ENCODE results near the gene CFAP299. TPM values are rescaled to one million over a fixed set of nuclear protein-coding genes. Genes with fewer than 3 reads are reported as not detected.

Gene CFAP299
- total RNA-seq, 2 experiments from 2014 or later: 0.63 to 3.7 TPM

DNA sequence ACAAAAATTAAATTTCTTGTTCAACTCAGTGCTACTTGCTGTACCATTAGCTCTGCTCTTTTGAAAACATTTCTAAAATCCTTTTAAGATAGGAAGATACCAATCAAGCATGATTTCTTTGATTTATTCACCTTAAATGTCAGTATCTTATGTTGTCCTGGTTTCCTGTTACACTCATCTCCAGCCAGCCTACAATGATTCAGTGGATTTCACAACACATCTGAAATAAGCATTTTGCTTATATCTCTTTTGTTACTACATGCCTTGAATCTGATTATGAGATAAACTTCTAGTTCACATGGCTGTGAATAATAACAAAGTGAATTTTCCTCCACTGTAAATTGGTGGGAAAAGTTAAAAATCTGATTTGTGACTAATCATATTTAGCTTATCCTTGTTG is 582.5 kb downstream of the CFAP299 start:
- ChIA-PET POLR2A (interaction anchor here (0.6 kb wide), 1 partner anchor 37 kb away, joined by 3 read pairs; no protein-coding TSS in a partner anchor), CTCF (ENCODE audit: unreplicated experiment) (no interaction called here)
- no TSS peak for BruUV-seq (replicated peaks)
- Histone ChIP-seq H3K27ac (ENCODE audit: low read depth, low read length, poor library complexity, severe bottlenecking) (no peak overlapping the region), H2AFZ (ENCODE audit: low read length) (peak overlapping the region; percentile 11; the same call in 1 of the 2 replicates), H3K4me2 (ENCODE audit: low read length) (no peak overlapping the region), H3K9me2 (ENCODE audit: insufficient read depth, low read length) (no peaks in the 10 kb centered on the region), H3K36me3 (ENCODE audit: insufficient read depth, low read length) (peaks cover 9% of the 10 kb centered on the region), H3K9me3 (ENCODE audit: low read length) (peaks cover 18% of the 10 kb centered on the region; the same call in 1 of the 2 replicates), H3K79me2 (ENCODE audit: insufficient read depth, low read depth, low read length) (no peaks in the 10 kb centered on the region), H3K4me3 (ENCODE audit: low read depth, low read length, poor library complexity, severe bottlenecking) (no peak overlapping the region), H3K4me1 (ENCODE audit: insufficient read depth, low read length, poor library complexity, severe bottlenecking) (peaks cover 7% of the 10 kb centered on the region), H4K20me1 (ENCODE audit: insufficient read depth, low read length) (no peaks in the 10 kb centered on the region)
- DNase-seq (ENCODE audit: low spot score): no peak
- intact Hi-C loops (cut with micrococcal nuclease; ENCODE audit: unreplicated experiment): no loop called here
- TF ChIP-seq, protein P1, sequence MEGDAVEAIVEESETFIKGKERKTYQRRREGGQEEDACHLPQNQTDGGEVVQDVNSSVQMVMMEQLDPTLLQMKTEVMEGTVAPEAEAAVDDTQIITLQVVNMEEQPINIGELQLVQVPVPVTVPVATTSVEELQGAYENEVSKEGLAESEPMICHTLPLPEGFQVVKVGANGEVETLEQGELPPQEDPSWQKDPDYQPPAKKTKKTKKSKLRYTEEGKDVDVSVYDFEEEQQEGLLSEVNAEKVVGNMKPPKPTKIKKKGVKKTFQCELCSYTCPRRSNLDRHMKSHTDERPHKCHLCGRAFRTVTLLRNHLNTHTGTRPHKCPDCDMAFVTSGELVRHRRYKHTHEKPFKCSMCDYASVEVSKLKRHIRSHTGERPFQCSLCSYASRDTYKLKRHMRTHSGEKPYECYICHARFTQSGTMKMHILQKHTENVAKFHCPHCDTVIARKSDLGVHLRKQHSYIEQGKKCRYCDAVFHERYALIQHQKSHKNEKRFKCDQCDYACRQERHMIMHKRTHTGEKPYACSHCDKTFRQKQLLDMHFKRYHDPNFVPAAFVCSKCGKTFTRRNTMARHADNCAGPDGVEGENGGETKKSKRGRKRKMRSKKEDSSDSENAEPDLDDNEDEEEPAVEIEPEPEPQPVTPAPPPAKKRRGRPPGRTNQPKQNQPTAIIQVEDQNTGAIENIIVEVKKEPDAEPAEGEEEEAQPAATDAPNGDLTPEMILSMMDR (conservative IDR thresholded peaks at IDR 0.05; ENCODE audit: low read length): no peak
- no peak for TF ChIP-seq EZH2phosphoT487 (IDR thresholded peaks at IDR 0.05; ENCODE audit: borderline replicate concordance, low read depth, low read length)

DNA sequence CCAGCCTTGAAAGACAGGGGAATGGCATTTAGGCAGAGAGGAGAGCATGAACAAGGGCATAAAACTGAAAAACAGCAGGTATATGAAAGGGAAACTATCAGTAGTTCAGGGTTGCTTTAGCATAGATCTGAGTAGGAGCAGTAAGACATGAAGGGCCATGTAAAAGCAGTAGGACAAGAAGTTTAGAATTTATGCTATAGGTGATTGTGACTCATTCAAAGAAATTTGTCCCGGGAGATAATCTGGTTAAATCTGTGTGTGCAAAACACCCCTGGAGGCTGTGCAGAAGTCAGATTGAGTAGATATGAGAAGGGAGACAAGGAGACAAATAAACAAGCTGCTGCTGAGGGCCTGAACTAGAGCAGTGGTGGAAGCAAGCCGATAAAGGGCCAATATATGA is 585.9 kb downstream of the CFAP299 start:
- no peaks in the 10 kb centered on the region for H3K79me2 ChIP-seq (ENCODE audit: insufficient read depth, low read depth, low read length)
- ChIA-PET POLR2A (interaction anchor here (0.8 to 1.2 kb wide), 3 partner anchors 8 to 40 kb away, joined by 3 to 4 read pairs (median 3); no protein-coding TSS in a partner anchor), CTCF (ENCODE audit: unreplicated experiment) (no interaction called here)
- intact Hi-C loops (cut with micrococcal nuclease; ENCODE audit: unreplicated experiment): no loop called here
- no TSS peak for BruUV-seq (replicated peaks)
- H2AFZ ChIP-seq (ENCODE audit: low read length): peak overlapping the region; percentile 59; the same call in 1 of the 2 replicates
- H3K36me3 ChIP-seq (ENCODE audit: insufficient read depth, low read length): peaks cover 8% of the 10 kb centered on the region
- H3K27ac ChIP-seq (ENCODE audit: low read depth, low read length, poor library complexity, severe bottlenecking): no peak overlapping the region
- no peak for DNase-seq (ENCODE audit: low spot score)
- peaks cover 27% of the 10 kb centered on the region for H3K4me1 ChIP-seq (ENCODE audit: insufficient read depth, low read length, poor library complexity, severe bottlenecking)
- no peak for TF ChIP-seq EZH2phosphoT487 (IDR thresholded peaks at IDR 0.05; ENCODE audit: borderline replicate concordance, low read depth, low read length)
- TF ChIP-seq, protein P1 (conservative IDR thresholded peaks at IDR 0.05; ENCODE audit: low read length): no peak
- H3K9me3 ChIP-seq (ENCODE audit: low read length): peaks cover 8% of the 10 kb centered on the region; the same call in 1 of the 2 replicates
- H4K20me1 ChIP-seq (ENCODE audit: insufficient read depth, low read length): no peaks in the 10 kb centered on the region
- no peak overlapping the region for H3K4me3 ChIP-seq (ENCODE audit: low read depth, low read length, poor library complexity, severe bottlenecking)
- no peak overlapping the region for H3K4me2 ChIP-seq (ENCODE audit: low read length)
- no peaks in the 10 kb centered on the region for H3K9me2 ChIP-seq (ENCODE audit: insufficient read depth, low read length)

DNA sequence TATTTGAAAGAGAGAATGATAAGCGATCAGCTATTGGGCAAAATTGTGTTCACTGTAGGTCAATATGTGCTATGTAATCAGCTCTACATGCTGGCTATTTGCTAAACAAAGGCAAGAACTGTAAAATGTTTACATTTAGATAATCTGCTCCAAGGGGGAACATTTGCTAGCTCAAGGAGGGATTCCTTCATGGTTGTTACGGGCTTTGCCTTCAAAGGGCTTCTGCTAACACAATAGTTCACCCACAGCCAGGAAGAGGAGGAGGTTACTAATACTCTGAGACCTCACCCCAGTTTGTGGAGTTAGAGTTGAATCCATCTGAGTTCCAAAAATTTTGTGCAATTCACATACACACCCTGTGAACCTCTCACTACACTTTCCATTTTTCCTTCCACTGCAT is 587.4 kb downstream of the CFAP299 start:
- BruUV-seq (replicated peaks): no TSS peak
- H4K20me1 ChIP-seq (ENCODE audit: insufficient read depth, low read length): no peaks in the 10 kb centered on the region
- H3K4me2 ChIP-seq (ENCODE audit: low read length): no peak overlapping the region
- no peak overlapping the region for H3K27ac ChIP-seq (ENCODE audit: low read depth, low read length, poor library complexity, severe bottlenecking)
- DNase-seq (ENCODE audit: low spot score): no peak
- no peaks in the 10 kb centered on the region for H3K79me2 ChIP-seq (ENCODE audit: insufficient read depth, low read depth, low read length)
- H3K4me1 ChIP-seq (ENCODE audit: insufficient read depth, low read length, poor library complexity, severe bottlenecking): peaks cover 36% of the 10 kb centered on the region
- no peak overlapping the region for H3K4me3 ChIP-seq (ENCODE audit: low read depth, low read length, poor library complexity, severe bottlenecking)
- no peaks in the 10 kb centered on the region for H3K9me2 ChIP-seq (ENCODE audit: insufficient read depth, low read length)
- CTCF ChIA-PET (ENCODE audit: unreplicated experiment): no interaction called here
- no peak for TF ChIP-seq EZH2phosphoT487 (IDR thresholded peaks at IDR 0.05; ENCODE audit: borderline replicate concordance, low read depth, low read length)
- TF ChIP-seq, protein P1 (conservative IDR thresholded peaks at IDR 0.05; ENCODE audit: low read length): no peak
- H3K36me3 ChIP-seq (ENCODE audit: insufficient read depth, low read length): peaks cover 21% of the 10 kb centered on the region
- POLR2A ChIA-PET: interaction anchor here (1.4 to 2.0 kb wide), 3 partner anchors 9 to 46 kb away, joined by 4 to 6 read pairs (median 6); no protein-coding TSS in a partner anchor
- H3K9me3 ChIP-seq (ENCODE audit: low read length): peaks cover 18% of the 10 kb centered on the region; the same call in 1 of the 2 replicates
- peak overlapping the region; percentile 24; the same call in 1 of the 2 replicates for H2AFZ ChIP-seq (ENCODE audit: low read length)
- intact Hi-C loops (cut with micrococcal nuclease; ENCODE audit: unreplicated experiment): no loop called here
